Neural cell (in vitro differentiated cells): ENCODE data around the gene KRTAP2-1.

Experiments used
- CTCF ChIP-seq: fragments of 450-650 bp; IDR thresholded peaks from 2 replicates; pipeline ENCODE4 v1.5.1; 2014; ENCODE audit warnings: antibody characterized with exemption, mild to moderate bottlenecking, moderate library complexity; ENCODE audit not compliant: poor library complexity, severe bottlenecking
- EZH2 ChIP-seq: fragments of 200-600, 300-800 bp; shearing (Covaris generic), sonication (generic); IDR thresholded peaks from 2 replicates; pipeline ENCODE4 v1.6.1; 2014; ENCODE audit warnings: antibody characterized with exemption, low read length, borderline replicate concordance, mild to moderate bottlenecking; ENCODE audit not compliant: insufficient read depth, poor library complexity, severe bottlenecking
- POLR2AphosphoS5 ChIP-seq: IDR thresholded peaks from 2 replicates; pipeline ENCODE4 v1.6.1; 2012

- no peak for TF ChIP-seq EZH2
- no peak for TF ChIP-seq CTCF
- TF ChIP-seq POLR2AphosphoS5 = no peak
Measured at GRCh38 chr17:41063449-41063848, 16.3 kb upstream of the KRTAP2-1 start.
